Neutrophil (primary cell): ENCODE results near the gene CA12.

Experiments
- H3K27ac ChIP-seq: fragments of 200-600 bp; sonication (generic); 2 replicates; pipeline ENCODE4 v1.5.1; 2016; ENCODE audit warnings: mild to moderate bottlenecking, moderate library complexity
- H3K27me3 ChIP-seq: fragments of 200-600 bp; sonication (generic); 2 replicates; pipeline ENCODE4 v1.6.0; 2016; ENCODE audit warnings: mild to moderate bottlenecking
- H3K36me3 ChIP-seq: fragments of 200-600 bp; sonication (generic); 2 replicates; pipeline ENCODE4 v1.5.1; 2017
- H3K4me1 ChIP-seq, 2 experiments: fragments of 200-600 bp in 1 of 2; sonication (generic) in 1 of 2; 1 replicate in 1 of 2; 2 replicates in 1 of 2; pipeline versions ENCODE4 v1.5.1 to v1.6.1; 2013 to 2016; ENCODE audit warnings: low read depth in 1 of 2, low read length in 1 of 2, mild to moderate bottlenecking in 1 of 2, moderate library complexity in 1 of 2; ENCODE audit not compliant: control insufficient read depth in 1 of 2, insufficient read depth in 1 of 2
- H3K4me3 ChIP-seq, 2 experiments: fragments of 200-600 bp in 1 of 2; sonication (generic) in 1 of 2; 1 replicate in 1 of 2; 2 replicates in 1 of 2; pipeline ENCODE4 v1.5.1; 2013 to 2016; ENCODE audit warnings: low read depth in 1 of 2, low read length in 1 of 2, mild to moderate bottlenecking in 1 of 2, moderate library complexity in 1 of 2
- H3K9me3 ChIP-seq: fragments of 200-600 bp; sonication (generic); 2 replicates; pipeline ENCODE4 v1.5.1; 2016
- TF ChIP-seq, protein P1 (sequence below): fragments of 200-600 bp; sonication (generic); IDR thresholded peaks from 2 replicates; pipeline ENCODE4 v1.5.1; 2016; ENCODE audit warnings: antibody characterized with exemption

Gene CA12

GRCh38 chr15:63313825-63314224 lies 67.8 kb downstream of the CA12 start:
- TF ChIP-seq, protein P1, sequence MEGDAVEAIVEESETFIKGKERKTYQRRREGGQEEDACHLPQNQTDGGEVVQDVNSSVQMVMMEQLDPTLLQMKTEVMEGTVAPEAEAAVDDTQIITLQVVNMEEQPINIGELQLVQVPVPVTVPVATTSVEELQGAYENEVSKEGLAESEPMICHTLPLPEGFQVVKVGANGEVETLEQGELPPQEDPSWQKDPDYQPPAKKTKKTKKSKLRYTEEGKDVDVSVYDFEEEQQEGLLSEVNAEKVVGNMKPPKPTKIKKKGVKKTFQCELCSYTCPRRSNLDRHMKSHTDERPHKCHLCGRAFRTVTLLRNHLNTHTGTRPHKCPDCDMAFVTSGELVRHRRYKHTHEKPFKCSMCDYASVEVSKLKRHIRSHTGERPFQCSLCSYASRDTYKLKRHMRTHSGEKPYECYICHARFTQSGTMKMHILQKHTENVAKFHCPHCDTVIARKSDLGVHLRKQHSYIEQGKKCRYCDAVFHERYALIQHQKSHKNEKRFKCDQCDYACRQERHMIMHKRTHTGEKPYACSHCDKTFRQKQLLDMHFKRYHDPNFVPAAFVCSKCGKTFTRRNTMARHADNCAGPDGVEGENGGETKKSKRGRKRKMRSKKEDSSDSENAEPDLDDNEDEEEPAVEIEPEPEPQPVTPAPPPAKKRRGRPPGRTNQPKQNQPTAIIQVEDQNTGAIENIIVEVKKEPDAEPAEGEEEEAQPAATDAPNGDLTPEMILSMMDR: no peak
- Histone ChIP-seq H3K27me3 (peaks cover 9% of the 10 kb centered on the region), H3K4me3 (no peak overlapping the region)

DNA sequence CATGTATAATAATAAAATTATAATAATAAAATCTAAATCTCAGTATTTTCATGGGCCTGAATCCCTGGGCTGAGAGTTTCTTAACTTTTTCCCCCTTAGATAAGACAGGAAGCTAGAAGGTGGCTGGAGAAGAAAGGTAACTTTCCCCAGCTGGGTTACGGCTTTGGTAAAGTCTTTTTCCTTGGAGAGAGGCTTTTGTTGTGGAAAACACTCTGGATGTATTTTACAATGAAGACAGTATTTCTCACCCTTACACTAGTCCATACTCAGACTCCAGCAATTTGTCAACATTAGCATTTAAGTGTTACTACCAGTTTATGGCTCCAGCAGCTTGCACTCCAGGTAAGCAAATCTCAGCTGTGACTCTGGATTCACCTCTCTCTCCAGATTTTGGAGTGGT lies 69.4 kb downstream of the CA12 start:
- Histone ChIP-seq H3K36me3 (peaks cover 12% of the 10 kb centered on the region), H3K27ac (no peak overlapping the region), H3K9me3 (no peaks in the 10 kb centered on the region), H3K4me1 (no peaks in the 10 kb centered on the region), H3K27me3 (peaks cover 9% of the 10 kb centered on the region), H3K4me3 (no peak overlapping the region)
- TF ChIP-seq, protein P1: no peak

More at GRCh38 chr15:63313825-63314224, 67.8 kb downstream of the CA12 start:
- H3K9me3 ChIP-seq: no peaks in the 10 kb centered on the region
- no peaks in the 10 kb centered on the region for H3K36me3 ChIP-seq
- no peak overlapping the region for H3K27ac ChIP-seq
- H3K4me1 ChIP-seq: no peaks in the 10 kb centered on the region

DNA sequence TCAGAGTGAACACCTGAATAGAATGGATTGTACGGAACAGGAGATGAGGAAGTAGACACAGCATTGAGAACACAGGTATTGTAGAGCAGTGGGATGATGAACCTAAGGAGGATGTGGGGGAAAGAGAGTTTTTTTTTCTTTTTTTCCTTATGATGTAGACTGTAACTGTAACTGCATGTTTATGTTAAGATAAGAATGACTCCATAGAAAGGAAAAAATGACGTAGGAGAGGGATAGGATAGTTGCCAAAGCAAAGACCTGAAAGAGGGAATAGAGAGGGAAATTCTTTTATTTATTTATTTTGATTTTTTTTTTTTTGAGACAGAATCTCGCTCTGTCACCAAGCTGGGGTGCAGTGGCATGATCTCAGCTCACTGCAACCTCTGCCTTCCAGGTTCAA lies 71.0 kb downstream of the CA12 start:
- Histone ChIP-seq H3K9me3 (no peaks in the 10 kb centered on the region), H3K4me3 (no peak overlapping the region), H3K27ac (no peak overlapping the region), H3K4me1 (no peaks in the 10 kb centered on the region), H3K27me3 (peaks cover 9% of the 10 kb centered on the region), H3K36me3 (peaks cover 28% of the 10 kb centered on the region)
- TF ChIP-seq, protein P1: no peak

GRCh38 chr15:63308947-63309346 lies 72.7 kb downstream of the CA12 start:
- Histone ChIP-seq H3K4me3 (no peak overlapping the region), H3K27ac (no peak overlapping the region)

GRCh38 chr15:63308491-63308890 lies 73.2 kb downstream of the CA12 start:
- Histone ChIP-seq H3K27me3 (no peaks in the 10 kb centered on the region), H3K9me3 (no peaks in the 10 kb centered on the region), H3K4me3 (no peak overlapping the region), H3K36me3 (peaks cover 46% of the 10 kb centered on the region), H3K27ac (no peak overlapping the region), H3K4me1 (no peaks in the 10 kb centered on the region)
- TF ChIP-seq, protein P1: no peak

More at GRCh38 chr15:63308947-63309346, 72.7 kb downstream of the CA12 start:
- Histone ChIP-seq H3K36me3 (peaks cover 41% of the 10 kb centered on the region), H3K9me3 (no peaks in the 10 kb centered on the region), H3K4me1 (no peaks in the 10 kb centered on the region), H3K27me3 (peaks cover 2% of the 10 kb centered on the region)
- TF ChIP-seq, protein P1: no peak
